Stimulated activated CD8-positive, alpha-beta memory T cell treated with anti-CD3 and anti-CD28 coated beads, Interleukin-2, amount 100 ng/mL, for 1 hour (primary cell): ENCODE results near the gene PRIM2.
"Not testable (repeated sequence)": the region's sequence is repeated elsewhere in the genome, so short reads cannot be mapped to it uniquely, and the experiment has no call there.

Experiments
- DNase-seq, 2 donors: peaks; one replicate each; pipeline ENCODE4 v3.0.0-alpha.2; 2020; ENCODE audit warnings: low read depth in 2 of 2

PRIM2 gene

DNA sequence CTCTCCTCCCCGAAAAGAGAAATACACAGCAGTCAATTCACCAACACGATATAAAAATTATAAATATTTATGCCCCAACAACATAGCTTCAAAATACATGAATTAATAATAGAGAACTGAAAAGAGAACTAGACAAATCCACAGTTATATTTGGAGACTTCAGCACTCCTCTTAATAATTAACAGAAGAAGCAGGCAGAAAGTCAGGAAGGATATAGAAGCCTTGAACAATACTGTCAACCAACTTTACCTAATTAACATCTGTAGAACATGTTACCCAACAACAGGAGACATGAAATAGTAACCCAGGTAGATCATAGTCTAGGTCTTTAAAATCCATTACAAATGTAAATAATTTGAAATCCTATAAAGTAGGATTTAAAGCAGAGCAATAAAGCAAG is 293.2 kb downstream of the PRIM2 start:
- DNase-seq = not testable (repeated sequence)

DNA sequence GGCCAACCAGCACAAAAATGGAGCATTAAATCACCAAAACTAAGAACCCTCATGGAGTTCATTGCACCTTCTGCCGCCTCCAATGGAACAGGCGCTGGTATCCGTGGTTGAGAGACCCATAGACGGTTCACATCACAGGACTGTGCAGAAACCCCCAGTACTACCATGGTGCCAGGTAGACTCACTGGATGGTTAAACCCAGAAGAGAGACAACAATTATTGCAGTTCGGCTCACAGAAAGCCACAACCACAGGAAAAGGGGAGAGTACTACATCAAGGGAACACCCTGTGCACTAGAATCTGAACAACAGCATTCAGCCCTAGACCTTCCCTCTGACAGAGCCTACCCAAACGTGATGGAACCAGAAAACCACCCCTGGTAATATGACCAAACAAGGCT is 301.5 kb downstream of the PRIM2 start:
- DNase-seq = not testable (repeated sequence)

- not testable (repeated sequence) for DNase-seq
Measured at GRCh38 chr6:57631773-57632172, 314.3 kb downstream of the PRIM2 start.

- not testable (repeated sequence) for DNase-seq
Measured at GRCh38 chr6:57658526-57658925, 341.1 kb downstream of the PRIM2 start.

- not testable (repeated sequence) for DNase-seq
Measured at GRCh38 chr6:57659794-57660193, 342.4 kb downstream of the PRIM2 start.

DNA sequence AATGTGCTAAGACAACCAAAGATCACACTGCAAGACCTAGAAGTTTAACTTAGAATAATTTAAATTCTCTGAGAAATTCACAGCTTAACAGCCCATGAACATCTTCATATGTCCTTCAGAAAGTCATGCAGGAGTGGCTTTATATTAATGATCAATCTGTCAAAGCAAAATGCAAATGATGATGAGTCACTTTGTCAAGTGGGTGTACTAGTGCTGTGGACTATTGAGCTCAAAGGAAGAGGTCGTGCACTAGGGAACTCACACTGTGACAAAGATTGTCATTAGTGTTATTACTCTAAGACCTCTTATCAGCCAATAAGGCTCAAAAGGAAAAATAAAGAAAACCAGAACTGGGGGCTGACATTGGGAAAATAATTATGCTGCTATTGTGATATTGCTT is 343.5 kb downstream of the PRIM2 start:
- DNase-seq = not testable (repeated sequence)

DNA sequence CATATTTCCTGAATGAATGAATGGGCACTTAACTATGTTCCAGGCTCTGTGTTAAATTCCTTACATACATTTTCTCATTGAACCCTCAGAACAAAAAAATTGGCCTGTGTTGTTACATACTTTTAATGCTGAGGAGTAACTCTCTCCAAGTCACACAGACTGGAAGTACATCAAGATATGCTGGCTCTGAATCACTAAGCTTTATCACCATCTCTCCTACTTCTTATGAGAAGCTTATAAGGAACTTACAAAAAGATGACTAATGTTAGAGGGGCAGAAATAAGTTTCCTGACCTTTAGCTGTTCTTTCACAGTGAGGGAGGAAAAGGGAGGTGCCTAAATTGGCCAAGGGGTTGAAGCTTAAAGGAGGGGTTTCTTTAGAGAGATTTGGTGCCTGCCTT is 350.7 kb downstream of the PRIM2 start:
- not testable (repeated sequence) for DNase-seq

GRCh38 chr6:57671237-57671636 is 353.8 kb downstream of the PRIM2 start:
- not testable (repeated sequence) for DNase-seq

DNA sequence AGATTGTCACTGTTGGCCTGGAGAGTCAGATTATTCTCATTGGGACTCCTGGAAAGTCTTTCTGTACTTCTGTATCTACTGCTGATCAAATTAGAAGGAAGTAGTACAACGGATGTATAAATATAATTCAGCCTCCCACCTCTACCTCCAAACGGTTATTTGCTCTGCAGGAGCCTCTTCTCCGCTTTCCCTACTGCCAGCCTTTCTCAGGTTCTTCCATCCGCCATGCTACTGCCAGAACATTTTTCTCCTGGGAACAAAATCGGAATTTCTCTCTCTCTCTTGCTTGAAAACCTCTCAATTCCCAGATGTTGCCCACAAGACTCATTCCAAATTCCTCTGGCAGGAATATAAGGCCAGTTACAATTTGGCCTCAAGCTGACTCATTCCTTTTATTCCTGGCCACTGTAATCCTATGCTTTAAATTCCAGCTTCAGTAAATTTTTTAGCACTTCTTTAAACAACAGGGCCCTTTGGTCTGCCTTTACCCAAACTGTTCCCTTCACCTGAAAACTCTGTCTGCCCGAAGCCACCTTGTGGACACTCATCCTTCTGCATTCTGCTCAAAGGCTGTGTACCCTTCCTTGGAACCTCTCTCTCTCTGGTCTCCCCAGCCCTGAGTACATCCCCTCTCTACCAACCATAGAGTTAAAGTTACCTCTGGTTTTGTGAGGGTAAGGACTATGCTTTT is 354.7 kb downstream of the PRIM2 start:
- DNase-seq = not testable (repeated sequence)

- DNase-seq = not testable (repeated sequence)
Measured at GRCh38 chr6:57673281-57673680, 355.9 kb downstream of the PRIM2 start.

- DNase-seq = not testable (repeated sequence)
Measured at GRCh38 chr6:57675386-57675785, 358.0 kb downstream of the PRIM2 start.

DNA sequence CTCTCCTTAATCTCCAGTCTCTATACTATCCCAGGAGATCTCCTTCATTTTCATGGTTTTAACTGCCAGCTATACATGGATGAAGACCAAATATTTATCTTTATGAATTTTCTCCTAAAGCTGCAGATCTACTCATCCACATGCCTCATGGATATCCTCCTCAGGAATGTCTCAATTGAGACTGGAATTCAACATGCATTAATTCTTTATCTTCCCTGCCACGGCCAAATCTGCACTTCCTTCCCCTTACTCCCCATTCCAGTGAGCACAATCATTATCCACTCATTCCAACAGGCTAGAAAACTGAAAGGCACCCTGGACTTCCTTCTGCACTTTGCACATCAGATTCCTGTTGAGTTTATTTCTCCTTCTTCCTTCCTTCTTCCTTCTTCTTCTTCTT is 379.0 kb downstream of the PRIM2 start:
- not testable (repeated sequence) for DNase-seq
